Measurements from ENCODE around the gene IQSEC1.

GRCh38 chr3:13004376-13004775 is 68.9 kb downstream of the IQSEC1 start:
- TF ChIP-seq EZH2 (IDR thresholded peaks at IDR 0.05; ENCODE audit: borderline replicate concordance, insufficient read depth, low read depth, low read length, poor library complexity, severe bottlenecking) = no peak
- TF ChIP-seq CTCF (IDR thresholded peaks at IDR 0.05) = no peak
